Stimulated activated CD4-positive, alpha-beta T cell treated with anti-CD3 and anti-CD28 coated beads, TNF-alpha, amount 100 ng/mL, for 24 hours (primary cell): ENCODE data around the gene NCKAP5.
"Not testable (repeated sequence)": the region's sequence is repeated elsewhere in the genome, so short reads cannot be mapped to it uniquely, and the experiment has no call there.

Experiments used
- DNase-seq, 3 experiments: peaks; one replicate each; pipeline ENCODE4 v3.0.0-alpha.2; 2020; ENCODE audit warnings: low read depth in 3 of 3

The NCKAP5 gene

DNA sequence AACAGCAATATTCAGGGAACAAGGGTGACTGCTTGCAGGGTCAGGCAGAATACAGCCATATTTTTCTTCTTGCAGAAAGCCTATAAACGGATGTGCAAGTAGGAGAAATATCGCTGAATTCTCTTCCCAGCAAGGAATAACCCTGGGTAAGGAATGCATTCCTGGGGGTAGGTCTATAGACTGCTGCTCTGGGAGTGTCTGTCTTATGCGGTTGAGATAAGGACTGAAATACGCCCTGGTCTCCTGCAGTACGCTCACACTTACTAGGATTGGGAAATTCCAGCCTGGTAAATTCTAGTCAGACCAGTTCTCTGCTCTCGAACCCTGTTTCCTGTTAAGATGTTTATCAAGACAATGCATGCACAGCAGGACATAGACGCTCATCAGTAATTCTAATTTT is 361.6 kb downstream of the NCKAP5 start:
- not testable (repeated sequence) for DNase-seq

DNA sequence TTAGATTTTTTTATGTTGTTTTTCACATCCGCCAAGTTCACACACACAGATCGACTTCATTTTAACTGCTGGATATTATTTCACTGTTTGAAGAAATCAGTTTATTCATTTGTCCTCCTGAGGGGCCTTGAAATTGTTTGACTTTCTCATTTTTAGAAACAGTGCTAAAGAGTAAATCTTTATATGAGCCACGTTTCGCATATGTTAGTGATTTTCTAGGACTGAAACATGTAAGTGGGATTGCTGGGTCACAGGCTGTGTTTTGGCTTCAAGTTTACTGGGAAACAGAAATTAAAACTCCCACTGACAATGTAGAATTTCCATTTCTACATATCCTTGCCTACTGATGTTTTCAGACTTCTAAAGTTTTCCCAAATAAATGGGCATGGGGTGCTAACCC is 363.8 kb downstream of the NCKAP5 start:
- no peak for DNase-seq

DNA sequence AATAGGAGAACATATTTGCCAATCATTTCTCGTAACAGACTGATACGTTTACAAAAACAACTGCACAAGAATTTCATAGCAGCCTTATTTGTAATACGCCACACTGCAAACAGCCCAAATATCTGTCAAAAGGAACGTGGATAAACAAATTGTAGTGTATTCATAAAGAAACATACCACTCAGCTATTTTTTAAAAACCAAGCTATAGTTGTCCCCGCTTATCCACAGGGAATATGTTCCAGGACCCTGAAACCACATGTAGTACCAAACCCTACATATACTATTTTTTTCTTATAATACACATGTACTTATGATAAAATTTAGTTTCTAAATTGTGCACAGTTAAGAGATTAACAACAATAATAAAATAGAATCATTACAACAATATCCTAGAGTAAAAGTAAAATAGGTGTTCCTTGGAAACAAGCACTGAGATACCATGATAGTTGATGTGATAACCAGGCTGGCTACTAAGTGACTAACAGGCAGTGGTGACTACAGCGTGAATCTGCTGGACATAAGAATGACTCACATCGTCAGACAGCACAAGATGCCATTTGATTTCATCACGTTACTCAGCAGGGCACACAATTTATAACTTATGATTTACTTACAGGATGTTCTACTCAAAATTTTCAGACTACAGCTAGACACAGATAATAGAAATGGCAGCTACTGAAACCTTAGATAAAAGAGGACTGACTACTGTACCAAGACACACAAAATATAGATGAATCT is 367.4 kb downstream of the NCKAP5 start:
- DNase-seq: no peak

DNA sequence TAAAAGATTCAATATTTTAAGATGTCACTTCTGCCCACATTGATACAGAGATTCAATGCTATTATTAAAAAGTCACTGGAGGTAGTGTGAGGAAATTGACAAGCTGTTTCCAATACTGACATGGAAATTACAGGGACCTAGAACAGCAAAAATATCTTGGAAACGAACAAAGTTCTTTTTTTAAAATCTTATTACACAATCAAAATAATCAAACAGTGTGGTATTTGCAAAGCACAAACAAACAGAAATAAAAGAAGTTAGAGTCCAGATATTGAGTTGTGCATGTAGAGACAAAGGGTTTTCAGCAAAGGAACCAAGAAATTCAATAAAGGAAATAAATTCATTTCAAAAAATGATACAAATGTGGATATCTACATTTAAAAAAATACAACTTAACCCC is 369.6 kb downstream of the NCKAP5 start:
- DNase-seq: no peak

DNA sequence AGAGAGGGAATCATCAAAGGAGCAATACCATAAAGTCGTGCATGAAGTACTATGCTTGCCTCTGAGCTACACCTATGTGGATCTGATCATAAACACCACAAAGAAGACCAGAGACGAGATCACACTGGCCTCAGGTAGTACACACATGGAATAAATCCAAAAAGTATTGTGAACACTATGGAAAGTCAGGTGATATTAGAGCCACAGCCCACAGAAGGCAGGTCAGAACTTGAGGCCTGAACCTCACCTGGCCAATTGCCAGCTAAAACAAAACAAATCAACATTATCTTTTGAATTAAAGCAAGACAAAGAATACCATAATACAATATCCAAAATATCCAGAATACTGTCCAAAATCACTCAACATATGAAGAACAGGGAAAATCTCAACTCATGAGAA is 371.1 kb downstream of the NCKAP5 start:
- no peak for DNase-seq

DNA sequence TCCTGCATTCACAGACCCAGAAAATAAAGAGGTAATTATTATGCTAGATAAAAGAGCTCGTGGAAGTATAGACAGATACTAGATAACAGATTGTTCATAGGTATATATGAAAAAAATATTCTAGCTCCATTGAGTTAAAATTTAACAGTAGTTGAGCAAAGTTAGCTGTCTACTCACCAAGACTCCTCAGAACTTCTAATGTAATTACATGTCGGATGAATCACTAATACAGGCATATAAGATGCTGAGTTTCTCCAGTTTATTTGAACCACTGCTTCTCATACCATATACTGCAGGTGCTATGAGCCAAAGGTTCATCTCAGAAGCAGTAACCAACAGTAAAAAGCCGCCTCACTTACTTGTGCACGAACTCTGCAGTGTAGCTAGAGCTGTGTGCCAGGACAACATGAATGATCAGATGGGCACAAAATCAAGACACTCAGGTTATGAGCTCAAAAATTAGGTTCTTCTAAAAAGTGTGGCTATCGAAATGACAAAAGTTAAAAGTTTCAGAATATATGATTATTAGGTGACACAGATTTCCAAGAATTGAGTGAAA is 373.4 kb downstream of the NCKAP5 start:
- DNase-seq: no peak

DNA sequence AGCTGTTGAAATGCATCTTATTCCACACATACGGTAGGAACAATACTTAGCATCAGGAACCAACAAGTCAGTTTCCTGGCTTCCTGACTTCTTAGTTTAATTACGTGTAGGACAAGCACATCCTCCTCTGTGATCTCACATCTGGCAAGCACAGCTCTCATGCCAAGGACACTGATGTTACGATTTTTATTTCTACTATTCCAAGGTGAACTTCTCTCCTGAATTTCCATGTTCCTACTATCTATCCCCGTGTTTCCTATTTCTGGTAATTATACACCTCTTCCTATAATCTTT is 374.0 kb downstream of the NCKAP5 start:
- no peak for DNase-seq

DNA sequence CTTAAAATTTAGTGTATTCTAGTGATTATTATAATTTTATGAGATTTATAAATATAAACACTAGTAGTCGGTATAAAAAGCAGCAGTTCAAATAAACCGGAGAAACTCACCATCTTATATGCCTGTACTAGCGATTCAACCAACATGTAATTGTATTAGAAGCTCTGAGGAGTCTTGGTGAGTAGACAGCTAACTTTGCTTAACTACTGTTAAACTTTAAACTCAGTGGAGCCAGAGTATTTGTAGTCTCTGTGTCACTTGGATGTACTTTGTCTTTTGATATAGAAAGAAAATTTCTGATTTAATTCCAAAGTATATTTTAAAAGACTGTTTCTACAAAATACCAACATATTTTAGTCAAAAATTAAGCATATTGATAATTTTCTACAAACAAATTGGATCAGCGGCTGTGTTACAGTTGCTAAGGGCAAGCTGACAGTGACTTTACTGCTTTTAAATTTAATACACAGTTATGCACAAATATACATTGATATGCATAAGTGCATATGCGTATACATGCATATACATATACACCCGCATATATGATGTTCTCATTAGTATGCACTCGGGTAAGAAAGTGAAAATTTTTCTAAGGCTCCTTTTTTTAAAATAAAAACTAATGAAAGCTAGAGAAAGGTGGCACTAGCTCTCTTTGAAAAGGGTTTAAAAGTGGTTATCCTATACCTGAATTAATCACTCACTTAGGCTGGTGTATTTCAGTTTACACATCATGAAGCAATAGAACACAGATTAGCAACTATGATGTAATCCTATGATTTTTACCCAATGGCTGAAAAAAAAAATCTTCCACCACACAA is 374.5 kb downstream of the NCKAP5 start:
- DNase-seq: no peak

DNA sequence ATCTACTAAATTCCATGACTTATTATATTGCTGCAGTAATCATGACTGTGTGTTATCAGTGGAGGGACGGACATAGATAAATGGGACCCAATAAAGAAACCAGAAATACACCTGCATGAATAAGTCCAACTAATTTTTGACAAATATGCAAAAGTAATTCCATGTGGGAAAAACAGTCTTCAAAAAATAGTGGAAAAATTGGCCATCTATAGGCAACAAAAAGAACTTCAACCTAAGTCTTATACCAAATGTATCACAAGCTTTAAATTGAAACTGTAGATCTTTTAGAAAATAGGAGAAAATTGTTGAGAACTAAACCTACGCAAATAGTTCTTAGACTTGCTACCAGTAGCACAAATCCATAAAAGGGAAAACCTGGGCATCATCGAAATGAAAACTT is 376.2 kb downstream of the NCKAP5 start:
- no peak for DNase-seq

DNA sequence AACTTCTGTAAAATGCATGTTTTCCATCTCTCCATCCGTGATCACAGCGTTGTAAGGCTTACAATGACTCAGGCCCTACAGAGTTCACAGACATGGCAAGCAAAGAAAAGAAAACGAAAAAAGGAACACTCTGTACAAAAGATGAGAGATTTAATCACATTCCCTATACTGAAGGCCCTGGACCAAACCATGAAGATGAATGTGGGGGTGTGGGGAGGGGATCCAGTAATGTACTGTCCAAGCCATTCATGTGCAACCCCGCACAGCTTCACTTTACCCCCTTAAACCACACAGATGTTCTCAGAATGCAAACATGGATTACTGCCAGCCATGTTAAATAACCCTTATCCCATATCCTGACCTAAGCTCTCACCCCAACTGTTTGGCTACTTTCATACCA is 391.1 kb downstream of the NCKAP5 start:
- no peak for DNase-seq

DNA sequence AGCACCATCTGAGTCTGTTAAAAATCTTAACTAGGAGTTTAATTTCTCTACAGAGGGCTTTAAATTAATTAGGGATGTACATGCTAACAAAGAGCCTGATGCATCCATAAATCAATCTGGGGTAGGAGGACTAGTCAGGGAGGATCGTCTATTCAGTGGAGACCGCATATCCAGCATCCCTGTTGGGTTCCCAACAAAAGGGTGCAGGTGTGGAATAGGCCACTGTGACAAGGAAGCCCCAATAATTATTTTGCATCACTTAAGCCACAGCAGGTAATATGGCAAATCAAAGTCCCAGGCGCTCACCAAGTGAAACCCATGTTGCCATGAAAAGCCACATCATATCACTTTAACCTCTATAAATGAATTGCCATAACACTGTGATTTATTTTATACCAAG is 392.3 kb downstream of the NCKAP5 start:
- DNase-seq: no peak

DNA sequence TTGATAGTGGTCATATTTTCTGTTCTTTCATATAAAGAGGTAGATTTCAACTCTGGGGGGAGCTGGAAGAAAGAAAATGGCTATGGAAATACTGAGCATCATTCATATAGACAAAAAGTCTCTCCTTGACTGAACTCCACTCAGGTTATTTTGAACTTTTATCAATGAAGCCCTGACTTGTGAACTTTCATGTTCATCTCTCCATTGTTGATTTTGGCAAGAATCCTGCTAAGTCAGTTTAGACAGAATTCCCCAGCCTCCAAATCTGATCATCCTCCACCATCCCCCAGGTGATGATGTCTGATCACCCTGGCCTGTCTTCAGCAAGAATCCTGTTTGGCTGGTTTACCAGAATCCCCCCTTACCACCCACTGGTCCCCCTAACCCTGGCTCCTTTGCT is 395.0 kb downstream of the NCKAP5 start:
- no peak for DNase-seq

DNA sequence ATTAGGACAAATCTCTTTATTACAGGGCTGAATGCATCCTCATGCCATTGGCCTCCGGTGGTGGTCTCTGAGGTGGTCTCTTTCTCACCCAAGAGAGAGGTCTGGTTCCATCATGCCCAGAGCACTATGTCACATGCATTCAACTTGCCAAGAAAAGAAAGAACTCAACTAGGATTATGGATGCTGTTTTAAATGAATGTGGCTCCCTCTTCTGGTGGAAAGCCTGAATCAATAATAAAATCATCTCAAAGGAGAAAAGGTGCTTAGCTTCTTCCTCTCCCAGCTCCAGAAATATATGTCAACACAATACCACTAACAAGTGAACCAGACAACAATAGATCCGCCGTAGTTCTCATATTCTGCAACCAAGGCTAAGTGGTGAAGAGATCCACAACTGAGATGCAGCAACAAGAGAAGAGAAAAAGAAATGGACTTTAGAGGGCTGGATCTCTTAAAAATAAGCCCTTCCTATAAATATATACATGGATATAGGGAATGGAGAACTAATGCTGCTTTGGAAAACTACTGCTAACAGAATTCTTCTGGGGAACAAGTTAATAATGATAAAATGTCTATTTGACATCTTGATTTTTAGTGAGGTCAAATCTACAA is 396.8 kb downstream of the NCKAP5 start:
- no peak for DNase-seq

DNA sequence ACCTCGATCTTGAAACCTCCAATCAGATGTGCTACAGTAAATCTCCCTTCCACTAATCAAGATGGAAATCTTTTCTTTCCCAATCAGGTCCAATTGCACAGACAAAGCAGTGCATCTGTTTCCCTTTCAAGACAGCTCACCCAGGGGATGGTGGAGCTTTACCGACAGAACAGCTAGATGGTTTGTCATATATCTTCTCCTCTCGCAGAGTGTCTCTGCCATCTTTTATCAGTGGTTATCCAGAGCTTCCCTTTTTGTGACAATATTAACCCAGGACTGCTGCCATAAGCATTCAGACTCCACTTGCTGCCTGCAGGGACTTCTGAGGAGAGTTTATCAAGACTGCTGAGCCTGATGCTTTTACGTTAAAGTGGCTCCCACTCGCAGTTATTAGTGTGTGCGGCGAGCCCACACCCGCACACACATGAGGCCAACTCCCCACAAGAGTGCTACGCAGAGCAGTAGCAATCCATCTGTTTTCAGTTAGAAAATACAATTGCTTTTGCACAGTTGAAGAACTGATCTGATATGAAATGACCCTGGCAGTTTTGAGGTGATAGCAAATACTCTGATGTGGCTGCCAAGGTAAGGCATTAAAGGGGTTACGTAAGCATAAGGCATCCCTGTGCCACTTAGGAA is 398.9 kb downstream of the NCKAP5 start:
- no peak for DNase-seq

DNA sequence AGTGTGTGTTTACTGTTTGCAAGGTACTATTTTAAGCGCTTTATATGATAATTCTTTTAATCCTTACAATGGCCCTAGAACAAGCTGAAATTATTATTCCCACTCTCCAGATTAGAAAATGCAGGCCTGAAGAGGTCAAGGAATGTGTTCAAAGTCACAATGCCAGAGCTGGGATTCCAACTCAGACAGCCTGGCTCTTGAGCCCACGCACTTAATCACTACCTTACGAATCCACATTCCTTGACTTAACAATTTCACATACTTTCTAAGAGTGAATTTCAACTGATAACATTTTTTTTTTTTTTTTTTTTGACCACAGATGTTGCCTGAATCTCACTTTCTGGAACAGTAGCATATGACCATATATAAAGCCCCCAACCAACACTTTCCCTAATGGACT is 400.3 kb downstream of the NCKAP5 start:
- DNase-seq: no peak

DNA sequence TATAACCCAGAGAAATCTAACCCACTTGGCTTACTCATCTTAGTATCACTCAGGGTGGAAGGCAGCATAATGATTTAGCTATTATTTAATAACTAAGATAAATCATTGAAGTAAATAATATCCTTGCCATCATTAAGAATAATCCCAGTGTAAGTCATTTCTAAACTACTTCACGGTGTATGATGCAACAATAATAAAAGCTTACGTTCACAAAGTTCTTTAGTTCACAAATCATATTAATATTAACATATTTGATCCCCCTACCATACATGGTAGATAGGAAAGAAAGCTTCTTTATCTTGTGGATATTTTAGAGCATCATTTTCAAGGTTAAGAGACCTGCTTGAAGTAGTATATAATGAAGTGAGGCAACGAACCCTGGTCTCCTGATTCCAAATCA is 401.0 kb downstream of the NCKAP5 start:
- DNase-seq: no peak

DNA sequence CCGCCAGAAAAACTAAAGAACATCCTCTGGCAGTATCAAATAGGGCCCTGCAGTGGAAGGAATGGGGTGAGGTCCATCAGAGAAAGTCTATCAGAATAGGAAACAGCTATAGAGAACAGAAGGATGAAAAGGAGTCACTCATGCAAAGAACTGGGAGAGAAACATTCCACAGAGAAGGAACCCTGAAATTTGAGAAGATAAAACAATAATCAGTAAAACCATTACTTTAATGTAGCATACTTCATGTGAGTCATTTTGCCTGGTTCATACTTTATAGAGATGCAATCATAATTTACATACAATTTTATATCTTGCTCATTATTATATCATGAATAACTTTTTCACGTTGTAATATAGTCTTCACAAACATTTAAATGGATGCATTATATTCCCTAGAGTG is 402.2 kb downstream of the NCKAP5 start:
- DNase-seq: no peak

DNA sequence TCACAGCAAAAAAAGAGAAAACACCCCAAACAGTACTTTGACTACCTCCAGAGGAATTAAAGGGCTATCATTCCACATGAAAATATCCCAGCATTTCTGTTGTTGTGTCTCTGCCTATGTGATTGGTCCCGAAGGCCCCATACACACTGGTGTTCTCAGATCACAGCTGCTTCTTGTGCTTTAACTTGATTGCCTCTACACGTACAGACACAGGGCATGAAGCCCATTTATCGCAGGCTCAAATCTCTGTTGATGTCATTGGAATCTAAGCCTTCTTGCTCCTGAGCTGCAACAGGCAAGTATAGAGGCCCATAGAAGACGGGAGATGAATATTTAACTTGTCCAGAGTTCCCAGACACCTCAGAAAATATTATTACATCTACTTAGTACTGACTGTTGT is 405.2 kb downstream of the NCKAP5 start:
- no peak for DNase-seq

DNA sequence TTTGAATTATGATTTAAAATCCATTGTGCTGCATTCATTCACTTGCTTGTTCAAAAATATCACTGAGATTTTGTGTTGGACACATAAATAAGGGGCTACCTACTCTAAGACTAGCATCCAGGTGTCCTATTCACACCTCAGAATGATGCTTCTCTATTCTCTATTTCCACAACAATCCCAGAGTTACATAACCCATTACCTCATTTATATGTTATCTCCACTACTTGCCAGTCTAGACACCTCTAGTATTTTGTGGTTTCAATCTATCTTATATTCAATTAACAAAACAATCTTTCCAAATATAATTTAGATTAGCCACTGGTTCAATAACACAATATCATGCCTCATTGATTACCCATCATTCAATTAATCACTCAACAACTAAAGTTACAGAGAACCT is 409.8 kb downstream of the NCKAP5 start:
- DNase-seq: no peak

DNA sequence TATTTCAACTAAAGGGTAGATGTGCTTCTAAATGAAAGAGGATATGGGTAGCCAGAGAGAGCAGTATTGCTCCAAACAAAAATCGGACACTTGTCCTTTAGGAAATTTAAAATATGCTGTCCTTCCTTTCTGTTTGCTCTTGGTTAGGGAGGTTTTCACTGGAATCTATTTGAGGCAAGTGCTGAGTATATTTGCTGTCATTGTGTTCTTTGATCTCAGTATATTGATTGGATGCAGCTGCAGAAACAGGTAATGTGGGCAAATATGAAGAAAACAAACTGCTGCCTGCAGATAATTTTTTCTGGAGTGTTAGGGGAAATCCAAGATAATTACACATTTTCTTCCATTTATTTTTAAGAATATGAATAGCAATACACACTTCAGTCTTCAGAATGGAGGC is 410.2 kb downstream of the NCKAP5 start:
- DNase-seq: no peak

DNA sequence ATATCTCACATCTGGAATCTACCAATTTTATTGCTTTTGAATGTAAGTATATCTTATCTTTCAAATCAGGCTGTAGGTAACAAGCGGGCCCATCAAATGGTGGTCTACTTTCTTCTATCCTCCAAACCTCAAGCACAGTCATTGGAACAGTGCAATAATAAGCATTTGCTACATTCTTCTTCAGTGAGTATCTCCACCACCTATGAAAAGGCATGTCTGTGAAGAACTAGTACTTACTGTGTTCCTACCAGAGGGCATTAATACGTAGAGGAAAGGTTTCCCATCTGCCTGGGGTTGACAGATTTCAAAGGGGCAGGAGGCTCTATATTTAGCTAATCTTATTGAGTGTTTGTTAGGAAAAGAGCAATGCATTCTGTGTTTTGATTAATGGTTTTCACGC is 411.1 kb downstream of the NCKAP5 start:
- DNase-seq: no peak

DNA sequence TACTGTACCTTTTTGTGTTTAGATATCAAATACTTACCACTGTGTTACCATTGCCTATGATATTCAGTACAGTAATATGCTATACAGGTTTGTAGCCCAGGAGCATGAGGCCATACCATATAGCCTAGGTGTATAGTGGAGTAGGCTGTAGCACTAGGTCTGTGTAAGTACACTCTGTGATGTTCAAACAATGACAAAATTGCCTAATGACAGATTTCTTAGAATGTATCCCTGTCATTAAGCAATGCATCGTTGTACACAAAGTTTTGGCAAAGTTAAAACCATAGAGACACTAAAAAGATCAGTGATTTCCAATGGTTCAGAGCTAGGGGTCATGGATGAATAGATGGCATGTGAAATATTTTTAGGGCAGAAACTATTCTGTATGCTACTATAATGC is 415.5 kb downstream of the NCKAP5 start:
- no peak for DNase-seq
